GM18498 (cell line): ENCODE measurements around the gene GABRR2.

Experiments used
- ATAC-seq: cut with Tn5 transposase; IDR thresholded peaks from one replicate; pipeline ENCODE4 v1.9.1; 2021; ENCODE audit warnings: mild to moderate bottlenecking, moderate library complexity; ENCODE audit not compliant: unreplicated experiment

GABRR2 gene

GRCh38 chr6:89324304-89324703 lies 9.2 kb upstream of the GABRR2 start:
- ATAC-seq = no peak

DNA sequence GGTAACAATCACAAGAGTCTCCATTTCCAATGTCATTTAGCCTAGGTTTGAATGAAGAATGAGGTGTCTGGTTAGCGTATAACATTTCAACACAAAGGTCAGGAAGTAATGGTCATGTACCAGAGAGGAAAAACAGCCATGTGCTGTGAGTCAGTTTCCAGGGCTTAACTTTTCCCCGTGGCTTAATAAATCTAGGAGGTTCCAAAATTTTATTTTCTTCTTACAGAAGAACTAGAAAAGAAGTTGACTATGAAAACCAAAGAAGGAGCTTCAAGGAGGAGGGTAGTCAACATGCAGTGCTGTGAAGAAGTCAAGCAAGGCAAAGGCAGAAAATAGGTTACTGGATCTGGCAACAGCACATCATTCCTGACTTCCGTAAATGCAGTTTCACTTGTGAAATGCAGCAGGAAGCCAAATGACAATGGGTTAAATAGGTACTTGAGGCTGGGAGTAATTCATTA lies 8.4 kb upstream of the GABRR2 start:
- ATAC-seq = no peak

- ATAC-seq = no peak
These were observed 6.3 kb upstream of the GABRR2 start for GRCh38 chr6:89321131-89321970.

GRCh38 chr6:89320012-89320559 lies 5.0 kb upstream of the GABRR2 start:
- ATAC-seq = no peak

DNA sequence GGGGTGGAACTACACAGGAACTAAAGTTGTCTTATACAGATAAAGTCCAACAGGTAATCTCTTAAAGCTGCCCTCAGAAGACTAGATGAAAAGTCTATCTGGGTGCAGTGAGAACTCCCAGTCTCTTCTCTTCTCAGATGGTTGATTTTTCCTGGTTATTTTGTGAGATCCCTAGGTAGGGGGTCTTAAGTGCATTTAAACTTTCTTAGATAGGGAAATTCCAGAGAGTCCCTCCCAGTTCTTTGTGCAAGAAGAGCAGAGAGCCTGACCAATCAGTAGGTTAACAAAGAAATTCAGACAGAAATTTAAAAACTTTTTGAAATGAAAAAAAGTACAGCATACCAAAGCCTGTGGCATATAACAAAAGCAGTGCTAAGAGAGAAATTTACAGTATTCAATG lies 2.0 kb upstream of the GABRR2 start:
- ATAC-seq = no peak

DNA sequence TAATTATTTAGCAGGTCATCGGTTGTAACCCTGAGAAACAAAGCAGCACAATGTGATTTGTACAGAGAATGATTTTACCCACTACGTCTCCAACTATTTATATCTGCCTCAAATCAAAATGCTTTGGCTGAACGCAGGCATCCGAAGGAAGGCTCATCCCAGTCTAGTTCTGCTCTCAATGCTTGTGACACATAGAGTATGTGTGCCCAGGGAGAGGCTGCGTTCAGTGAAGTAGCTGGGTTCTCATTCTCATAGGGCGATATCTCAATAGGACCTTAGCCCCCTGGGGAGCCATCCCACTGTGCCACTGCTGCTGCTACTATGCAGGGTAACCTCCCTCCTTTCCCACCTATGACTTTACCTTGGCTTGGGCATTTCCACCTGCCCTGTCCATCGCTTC lies 407 bp downstream of the GABRR2 start:
- no peak for ATAC-seq

DNA sequence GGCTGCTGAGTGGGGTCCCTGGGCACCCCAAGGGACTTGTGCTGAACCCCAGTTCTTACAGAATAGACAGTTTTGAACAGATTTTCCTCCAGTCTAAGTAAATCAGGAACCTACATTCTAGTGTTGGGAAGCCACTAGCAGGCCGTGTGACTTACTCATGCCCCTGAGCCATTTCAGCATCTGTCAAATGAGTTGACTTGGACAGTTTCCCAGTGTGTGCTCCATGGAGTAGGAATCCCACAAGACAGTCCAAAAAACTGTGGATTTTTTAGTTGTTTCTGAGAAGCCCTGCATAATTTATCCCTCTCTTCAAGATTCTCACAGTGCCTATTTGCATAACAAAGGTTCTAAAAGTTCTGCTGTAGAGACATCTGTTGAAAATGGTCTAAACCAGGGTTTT lies 2.1 kb downstream of the GABRR2 start:
- ATAC-seq = no peak

GRCh38 chr6:89311853-89312531 lies 3.1 kb downstream of the GABRR2 start:
- ATAC-seq = no peak

DNA sequence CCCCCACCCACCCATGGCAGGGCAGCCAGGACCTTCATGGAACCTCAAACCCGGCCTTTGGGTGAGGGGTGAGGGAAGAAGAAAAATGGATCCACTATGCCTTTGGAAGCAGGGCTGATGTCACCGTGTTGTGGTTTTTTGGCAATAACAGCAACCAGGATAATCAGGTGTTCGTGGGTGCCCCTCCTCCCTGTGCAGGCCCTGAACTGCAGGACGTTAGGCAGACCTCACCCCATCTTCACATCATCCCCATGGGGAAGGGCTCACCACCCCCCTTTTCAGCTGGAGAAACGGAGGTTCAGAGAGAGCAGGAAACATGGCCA lies 3.6 kb downstream of the GABRR2 start:
- ATAC-seq = no peak

DNA sequence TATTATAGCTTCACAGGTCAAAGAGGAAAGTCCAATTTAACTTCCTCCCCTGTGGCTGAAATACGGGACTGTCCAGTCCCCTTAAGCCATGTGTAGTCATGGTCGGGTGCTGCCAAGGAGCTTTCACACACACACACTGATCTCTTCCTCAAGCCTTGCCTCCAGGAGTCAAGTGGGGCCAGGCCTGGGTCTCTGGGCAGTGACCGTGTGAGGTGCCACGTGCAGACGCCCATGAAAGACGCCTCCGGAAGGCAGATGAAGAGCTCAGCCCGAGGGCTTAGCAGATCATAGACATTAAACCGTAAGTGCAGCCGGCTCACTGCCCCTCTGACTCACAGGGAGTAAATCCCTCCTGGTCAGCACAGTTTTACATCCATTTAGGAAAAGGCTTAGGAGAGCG lies 4.2 kb downstream of the GABRR2 start:
- no peak for ATAC-seq

DNA sequence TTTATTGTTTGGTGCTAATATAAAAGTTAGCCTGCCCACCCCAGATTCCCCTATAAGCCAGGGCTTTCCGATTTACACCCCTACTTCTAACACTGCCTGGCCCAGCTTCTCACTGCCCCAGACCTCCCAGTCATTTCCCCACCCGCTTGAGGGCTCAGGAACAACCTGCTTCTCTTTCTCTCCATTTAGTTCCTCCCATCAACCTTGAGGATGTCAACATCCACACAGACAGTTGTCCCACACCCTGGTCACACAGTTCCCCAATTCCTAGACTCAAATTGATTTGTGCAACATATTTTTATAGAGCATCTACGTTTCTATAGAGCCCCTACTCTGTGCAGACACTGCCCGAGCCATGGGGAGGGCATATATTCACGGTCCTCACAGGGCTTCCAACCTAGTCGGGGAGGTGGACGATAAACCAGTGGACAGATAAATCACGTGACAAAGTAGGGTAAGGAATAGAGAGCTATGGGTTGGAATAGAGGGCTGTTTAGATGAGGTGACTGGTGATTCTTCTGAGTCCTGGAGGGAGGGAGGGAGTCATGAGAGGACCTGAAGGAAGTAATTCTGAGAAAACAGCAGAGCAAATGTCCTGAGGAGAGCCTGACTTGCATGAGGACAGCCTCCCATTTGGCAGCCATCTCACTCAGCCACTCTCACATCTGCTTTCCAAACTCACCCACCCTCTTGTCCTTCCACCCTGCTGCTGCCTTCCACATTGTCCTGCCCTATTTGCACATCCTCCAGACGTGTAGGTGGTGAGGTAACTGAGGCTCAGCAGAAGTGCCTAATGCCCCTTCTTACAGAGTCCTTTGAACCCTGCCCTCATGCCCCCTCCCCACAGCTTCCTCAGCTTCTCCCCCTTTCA lies 6.3 kb downstream of the GABRR2 start:
- no peak for ATAC-seq

DNA sequence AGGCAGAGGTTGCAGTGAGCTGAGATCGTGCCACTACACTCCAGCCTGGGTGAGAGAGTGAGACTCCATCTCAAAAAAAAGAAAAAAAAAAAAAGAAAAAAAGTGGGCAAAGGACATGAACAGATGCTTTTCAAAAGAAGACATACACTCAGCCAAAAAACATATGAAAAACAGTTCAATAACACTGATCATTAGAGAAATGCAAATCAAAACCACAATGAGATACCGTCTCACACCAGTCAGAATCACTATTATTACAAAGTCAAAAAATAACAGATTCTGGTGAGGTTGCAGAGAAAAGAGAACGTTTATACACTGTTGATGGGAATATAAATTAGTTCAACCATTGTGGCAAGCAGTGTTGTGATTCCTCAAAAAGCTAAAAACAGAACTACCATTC lies 10.6 kb downstream of the GABRR2 start:
- peak; percentile 63 for ATAC-seq

GRCh38 chr6:89302936-89303335 lies 12.2 kb downstream of the GABRR2 start:
- no peak for ATAC-seq

- ATAC-seq = no peak
These were observed 12.8 kb downstream of the GABRR2 start for GRCh38 chr6:89302195-89302770.

- no peak for ATAC-seq
These were observed 13.4 kb downstream of the GABRR2 start for GRCh38 chr6:89301586-89302194.

DNA sequence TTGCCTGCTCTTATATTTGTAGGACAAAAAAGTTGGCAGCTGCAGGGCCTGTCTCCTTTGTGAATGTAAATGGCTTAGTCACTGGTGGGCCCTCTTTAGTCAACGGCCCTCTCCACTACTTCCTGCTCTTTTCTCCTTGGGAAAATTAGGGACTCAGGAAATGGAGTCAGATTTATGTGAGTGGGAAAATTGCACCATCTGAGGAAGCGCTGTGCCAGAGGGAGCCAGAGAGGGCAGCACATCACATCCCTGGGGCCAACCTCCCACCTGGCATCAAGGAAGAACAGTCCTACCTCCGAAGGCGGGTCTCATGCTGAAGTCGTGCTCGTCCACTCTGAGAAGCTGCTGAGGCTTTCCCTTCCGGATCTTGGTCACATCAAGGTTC lies 15.6 kb downstream of the GABRR2 start:
- ATAC-seq = no peak

DNA sequence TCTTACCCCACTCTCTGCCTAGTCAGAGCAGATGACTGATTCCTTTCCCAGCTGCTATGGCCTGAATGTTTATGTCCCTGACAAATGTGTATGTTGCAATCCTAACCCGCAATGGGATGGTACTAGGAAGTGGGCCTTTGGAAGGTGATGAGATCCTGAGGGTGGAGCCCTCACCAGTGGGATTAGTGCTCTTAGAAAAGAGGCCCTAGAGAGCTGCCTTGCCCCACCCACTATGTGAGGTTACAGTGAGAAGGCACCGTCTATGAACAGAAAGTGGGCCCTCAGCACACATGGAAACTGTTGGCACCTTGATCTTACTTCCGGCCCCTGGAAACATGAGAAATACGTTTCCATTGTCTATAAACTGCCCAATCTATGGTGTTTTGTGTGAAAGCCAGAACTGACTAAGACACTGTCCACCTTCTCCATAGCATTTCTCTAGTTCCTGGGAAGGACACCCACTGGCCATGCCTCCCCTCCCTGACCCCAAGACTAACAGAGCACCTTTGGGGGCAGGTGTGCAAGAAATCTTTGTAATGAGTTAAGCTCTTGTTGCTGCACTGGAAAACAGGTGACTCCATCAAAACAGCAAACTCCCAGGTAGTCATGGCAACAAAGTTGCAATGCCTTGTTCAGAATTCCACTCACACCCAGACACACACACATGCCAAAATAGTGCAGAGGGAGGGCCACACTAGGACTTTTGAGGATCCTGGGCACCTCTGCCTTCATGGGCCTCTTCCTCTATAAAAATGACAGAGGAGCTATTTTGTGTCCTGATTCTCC lies 16.2 kb downstream of the GABRR2 start:
- ATAC-seq = peak; percentile 52

DNA sequence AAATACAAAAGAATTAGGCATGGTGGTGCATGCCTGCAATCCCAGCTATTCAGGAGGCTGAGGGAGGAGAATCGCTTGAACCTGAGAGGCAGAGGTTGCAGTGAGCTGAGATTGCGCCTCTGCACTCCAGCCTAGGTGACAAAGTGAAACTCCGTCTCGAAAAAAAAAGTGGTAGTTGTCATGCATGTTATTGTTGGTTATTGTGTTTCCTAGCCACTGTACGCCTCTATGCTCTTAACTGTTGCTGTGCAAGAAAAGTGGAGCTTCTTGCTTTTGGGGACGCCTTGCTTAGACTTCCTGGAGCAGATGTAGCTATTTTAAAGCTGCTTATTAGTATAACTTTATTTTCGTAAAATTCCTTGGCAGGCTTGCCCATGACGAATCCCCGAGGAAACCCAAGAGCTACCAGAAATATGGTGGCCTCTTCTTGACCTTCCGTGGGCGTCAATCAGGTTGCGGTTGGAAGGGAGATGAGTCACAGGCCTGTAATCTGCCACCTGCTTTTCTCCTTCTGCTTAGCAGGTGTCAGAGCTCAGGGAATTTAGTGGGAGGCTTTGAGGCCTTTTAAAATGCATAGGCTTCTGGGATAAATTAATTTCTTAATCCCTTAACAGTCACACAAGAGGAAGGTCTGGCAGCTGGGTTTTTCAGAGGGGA lies 17.3 kb downstream of the GABRR2 start:
- peak; percentile 93 for ATAC-seq

DNA sequence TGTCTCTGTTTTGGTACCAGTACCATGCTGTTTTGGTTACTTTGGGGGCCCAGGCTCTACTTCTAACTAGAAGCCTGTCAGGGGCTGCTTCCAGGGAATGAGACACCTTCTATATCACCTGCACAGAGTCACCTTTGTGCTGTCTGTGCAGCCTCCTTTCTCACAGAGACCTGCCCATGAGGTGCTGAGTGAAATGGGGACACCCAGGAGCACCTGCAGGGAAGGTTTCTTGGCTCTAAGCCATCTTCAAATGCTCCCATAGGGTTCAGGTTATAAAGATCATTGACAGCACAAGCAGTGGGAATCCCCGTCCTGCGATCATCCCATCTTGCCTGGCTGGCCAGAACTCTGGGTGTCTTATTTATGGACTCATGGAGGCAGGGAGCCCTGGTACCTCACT lies 19.1 kb downstream of the GABRR2 start:
- ATAC-seq = no peak
